GM23248 (cell line): Measurements from ENCODE around the gene PTPRF. TPM values are rescaled to one million over a fixed set of nuclear protein-coding genes. Genes with fewer than 3 reads are reported as not detected.
A peak's percentile ranks its signal among the peaks of the same experiment; 100 is the strongest.

Experiments used
- DNase-seq: peaks from one replicate; pipeline ENCODE4 v3.0.0-alpha.2; 2015
- H2AFZ ChIP-seq: fragments of 200-600 bp; sonication (generic); 2 replicates; pipeline ENCODE4 v1.6.1; 2016; ENCODE audit warnings: antibody characterized with exemption
- H3F3A ChIP-seq: fragments of 200-600 bp; sonication (generic); 2 replicates; pipeline ENCODE4 v1.6.1; 2016; ENCODE audit warnings: mild to moderate bottlenecking, antibody characterized with exemption, mixed run types; ENCODE audit not compliant: insufficient read depth
- H3K27ac ChIP-seq: fragments of 200-600 bp; sonication (generic); 2 replicates; pipeline ENCODE4 v1.5.1; 2016; ENCODE audit warnings: mild to moderate bottlenecking
- H3K27me3 ChIP-seq: fragments of 200-600 bp; sonication (generic); replicated peaks from 2 replicates; pipeline ENCODE4 v1.6.1; 2016; ENCODE audit warnings: mild to moderate bottlenecking; ENCODE audit not compliant: insufficient read depth
- H3K36me3 ChIP-seq: fragments of 200-600 bp; sonication (generic); 2 replicates; pipeline ENCODE4 v1.6.1; 2016; ENCODE audit warnings: low read depth, mild to moderate bottlenecking
- H3K4me1 ChIP-seq: fragments of 200-600 bp; sonication (generic); 2 replicates; pipeline ENCODE4 v1.6.1; 2016; ENCODE audit warnings: mild to moderate bottlenecking; ENCODE audit not compliant: insufficient read depth
- H3K4me2 ChIP-seq: fragments of 200-600 bp; sonication (generic); one replicate; pipeline ENCODE4 v1.6.1; 2016; ENCODE audit warnings: mild to moderate bottlenecking; ENCODE audit not compliant: unreplicated experiment
- H3K4me3 ChIP-seq: fragments of 200-600 bp; sonication (generic); 2 replicates; pipeline ENCODE4 v1.5.1; 2016; ENCODE audit warnings: mild to moderate bottlenecking
- H3K79me2 ChIP-seq: fragments of 200-600 bp; sonication (generic); 2 replicates; pipeline ENCODE4 v1.6.1; 2016; ENCODE audit warnings: mild to moderate bottlenecking; ENCODE audit not compliant: insufficient read depth
- H3K9ac ChIP-seq: fragments of 200-600 bp; sonication (generic); 2 replicates; pipeline ENCODE4 v1.6.1; 2016; ENCODE audit warnings: mild to moderate bottlenecking
- H3K9me2 ChIP-seq: fragments of 200-600 bp; sonication (generic); 2 replicates; pipeline ENCODE4 v1.6.1; 2016; ENCODE audit warnings: mixed run types, mild to moderate bottlenecking, moderate library complexity; ENCODE audit not compliant: insufficient read depth
- H3K9me3 ChIP-seq: fragments of 200-600 bp; sonication (generic); one replicate; pipeline ENCODE4 v1.6.1; 2017; ENCODE audit warnings: low read depth
- H4K20me1 ChIP-seq: fragments of 200-600 bp; sonication (generic); 2 replicates; pipeline ENCODE4 v1.6.0; 2016; ENCODE audit not compliant: insufficient read depth
- EZH2 ChIP-seq: fragments of 200-600 bp; sonication (generic); IDR thresholded peaks from 2 replicates; pipeline ENCODE4 v1.6.1; 2018; ENCODE audit warnings: antibody characterized with exemption, mild to moderate bottlenecking; ENCODE audit not compliant: insufficient read depth, poor library complexity, severe bottlenecking
- EZH2phosphoT487 ChIP-seq: fragments of 200-600 bp; sonication (generic); IDR thresholded peaks from 2 replicates; pipeline ENCODE4 v1.6.1; 2018; ENCODE audit warnings: antibody characterized with exemption, moderate library complexity, mild to moderate bottlenecking, low read depth; ENCODE audit not compliant: insufficient read depth
- WGBS, 2 experiments: methylation state at CpG; one replicate each; pipeline ENCODE4 v1.1.6; 2015 to 2017; ENCODE audit warnings: low lambda C conversion rate in 2 of 2, low coverage in 1 of 2; ENCODE audit errors: missing lambda C conversion rate in 2 of 2; 5-methylcytosine and 5-hydroxymethylcytosine counted together
- in situ Hi-C: fragments of 300-500 bp; cut with MboI; formaldehyde crosslinking; loops from 2 replicates; pipeline ENCODE4 v1.15.0; 2020
- polyA plus RNA-seq: library from polyadenylated mRNA; unstranded; fragments of >200 nt; fragmentation: Nextera tagmentation; extraction: Ambion mirVana; gene quantifications from 2 replicates; pipeline ENCODE4 v1.2.1, GENCODE V29; 2016
- total RNA-seq: library from RNA; depleted of rRNA; stranded (reverse); fragments of >200 nt; shearing (Covaris generic); gene quantifications from 2 replicates; pipeline ENCODE4 v1.2.3, GENCODE V29; 2014

Gene PTPRF
- total and polyA plus RNA-seq, 2 experiments from 2014 or later: 14.0 to 15.0 TPM

GRCh38 chr1:43582162-43582566 lies 51.5 kb downstream of the PTPRF start:
- no peak overlapping the region for H2AFZ ChIP-seq
- no peaks in the 10 kb centered on the region for H3K36me3 ChIP-seq
- no peaks in the 10 kb centered on the region for H4K20me1 ChIP-seq
- no peak overlapping the region for H3K4me3 ChIP-seq
- no peaks in the 10 kb centered on the region for H3K27me3 ChIP-seq
- WGBS, 2 experiments: 40 to 47% methylated on average over 5 of the region's 5 CpGs
- no peaks in the 10 kb centered on the region for H3K9me2 ChIP-seq
- in situ Hi-C loops: no loop called here
- H3F3A ChIP-seq: no peaks in the 10 kb centered on the region
- no peaks in the 10 kb centered on the region for H3K79me2 ChIP-seq
- TF ChIP-seq EZH2phosphoT487 (no peak), EZH2 (no peak)
- H3K4me2 ChIP-seq: no peak overlapping the region
- no peaks in the 10 kb centered on the region for H3K9me3 ChIP-seq
- H3K9ac ChIP-seq: no peak overlapping the region
- H3K4me1 ChIP-seq: peaks cover 3% of the 10 kb centered on the region
- H3K27ac ChIP-seq: no peak overlapping the region
- peak; percentile 97 for DNase-seq

- H3K9ac ChIP-seq: no peak overlapping the region
- H2AFZ ChIP-seq: no peak overlapping the region
- H4K20me1 ChIP-seq: no peaks in the 10 kb centered on the region
- no peaks in the 10 kb centered on the region for H3K9me3 ChIP-seq
- TF ChIP-seq EZH2phosphoT487: no peak
- no peak for TF ChIP-seq EZH2
- in situ Hi-C loops: no loop called here
- H3K4me3 ChIP-seq: no peak overlapping the region
- H3K79me2 ChIP-seq: no peaks in the 10 kb centered on the region
- H3K27me3 ChIP-seq: no peaks in the 10 kb centered on the region
- no peaks in the 10 kb centered on the region for H3K9me2 ChIP-seq
- WGBS, 2 experiments: 93 to 98% methylated on average over 13 of the region's 13 CpGs
- no peaks in the 10 kb centered on the region for H3K36me3 ChIP-seq
- H3K27ac ChIP-seq: no peak overlapping the region
- H3K4me2 ChIP-seq: no peak overlapping the region
- no peaks in the 10 kb centered on the region for H3F3A ChIP-seq
- DNase-seq: no peak
- H3K4me1 ChIP-seq: peaks cover 12% of the 10 kb centered on the region
Observed at GRCh38 chr1:43583058-43583457, 52.4 kb downstream of the PTPRF start.

GRCh38 chr1:43584204-43584603 lies 53.5 kb downstream of the PTPRF start:
- Histone ChIP-seq H3K4me3 (no peak overlapping the region), H3K79me2 (no peaks in the 10 kb centered on the region), H3K4me2 (no peak overlapping the region), H3K9ac (no peak overlapping the region), H3F3A (no peaks in the 10 kb centered on the region), H3K9me2 (no peaks in the 10 kb centered on the region), H3K36me3 (no peaks in the 10 kb centered on the region), H4K20me1 (no peaks in the 10 kb centered on the region), H3K4me1 (peaks cover 14% of the 10 kb centered on the region), H2AFZ (no peak overlapping the region), H3K27me3 (no peaks in the 10 kb centered on the region), H3K9me3 (no peaks in the 10 kb centered on the region), H3K27ac (no peak overlapping the region)
- no peak for TF ChIP-seq EZH2phosphoT487
- TF ChIP-seq EZH2: no peak
- DNase-seq: no peak
- in situ Hi-C loops: no loop called here
- 84 to 87% methylated on average over 7 to 8 of the region's 8 CpGs for WGBS, 2 experiments

DNA sequence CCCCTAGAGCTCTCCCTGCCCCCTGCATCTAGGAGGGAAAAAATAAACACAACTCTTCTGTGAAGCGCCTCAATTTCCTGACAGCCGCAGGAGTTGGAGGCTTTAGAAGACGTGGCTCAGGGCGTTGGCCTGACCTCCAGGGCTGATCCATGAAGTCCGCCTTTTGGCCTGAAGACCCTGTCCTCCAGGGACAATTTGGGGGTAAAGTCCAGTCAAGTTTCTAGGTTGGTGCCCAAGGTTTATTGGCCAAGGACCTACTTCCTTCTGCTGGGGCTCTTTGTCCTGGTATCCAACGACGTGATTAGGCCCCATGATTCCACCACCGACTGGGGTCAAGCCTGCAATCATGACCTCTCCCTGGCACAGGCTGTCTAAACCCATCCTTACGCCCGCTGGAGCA lies 54.9 kb downstream of the PTPRF start:
- H3K9me3 ChIP-seq: no peaks in the 10 kb centered on the region
- H3K4me2 ChIP-seq: no peak overlapping the region
- in situ Hi-C loops: no loop called here
- H3K27me3 ChIP-seq: no peaks in the 10 kb centered on the region
- no peak for DNase-seq
- no peak overlapping the region for H2AFZ ChIP-seq
- no peak for TF ChIP-seq EZH2phosphoT487
- no peak for TF ChIP-seq EZH2
- no peak overlapping the region for H3K4me3 ChIP-seq
- no peaks in the 10 kb centered on the region for H3F3A ChIP-seq
- no peaks in the 10 kb centered on the region for H3K36me3 ChIP-seq
- WGBS, 2 experiments: 95 to 97% methylated on average over 10 of the region's 10 CpGs
- no peak overlapping the region for H3K9ac ChIP-seq
- H3K4me1 ChIP-seq: peaks cover 14% of the 10 kb centered on the region
- no peak overlapping the region for H3K27ac ChIP-seq
- no peaks in the 10 kb centered on the region for H4K20me1 ChIP-seq
- H3K79me2 ChIP-seq: no peaks in the 10 kb centered on the region
- H3K9me2 ChIP-seq: no peaks in the 10 kb centered on the region

DNA sequence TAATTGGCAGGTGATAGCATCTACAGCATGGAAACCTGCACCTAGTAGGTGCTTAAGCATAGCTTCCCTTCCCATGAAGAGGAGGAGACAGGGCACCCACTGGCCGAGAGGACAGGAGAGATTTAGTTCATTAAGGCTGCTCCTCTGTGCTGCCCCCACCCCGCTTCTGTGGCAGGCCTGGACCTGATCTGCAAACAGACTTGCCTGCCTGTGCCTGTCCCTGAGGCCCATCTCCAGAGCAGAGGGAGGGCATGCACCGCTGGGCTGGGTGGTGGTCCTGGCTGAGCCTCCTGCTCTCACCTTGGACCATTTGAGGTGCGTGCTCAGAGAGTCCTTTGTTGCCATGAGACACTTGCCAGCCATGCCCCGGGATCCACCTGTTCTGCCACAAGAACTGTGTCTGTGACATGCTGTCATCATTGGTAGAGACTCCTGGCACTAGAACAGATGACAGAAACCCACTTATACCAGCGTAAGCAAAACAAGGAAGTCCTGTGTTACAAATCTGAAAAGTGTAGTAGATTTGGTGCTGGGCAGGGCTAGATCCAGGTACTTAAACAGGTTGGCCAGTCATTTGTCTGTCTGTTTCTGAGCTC lies 55.6 kb downstream of the PTPRF start:
- H3K27ac ChIP-seq: no peak overlapping the region
- no peaks in the 10 kb centered on the region for H3F3A ChIP-seq
- no peak for DNase-seq
- no peaks in the 10 kb centered on the region for H3K9me2 ChIP-seq
- no peaks in the 10 kb centered on the region for H3K9me3 ChIP-seq
- no peak overlapping the region for H3K4me3 ChIP-seq
- TF ChIP-seq EZH2phosphoT487: no peak
- TF ChIP-seq EZH2: no peak
- H3K27me3 ChIP-seq: no peaks in the 10 kb centered on the region
- in situ Hi-C loops: no loop called here
- H3K79me2 ChIP-seq: no peaks in the 10 kb centered on the region
- no peak overlapping the region for H2AFZ ChIP-seq
- no peaks in the 10 kb centered on the region for H4K20me1 ChIP-seq
- WGBS, 2 experiments: 82 to 93% methylated on average over 5 to 6 of the region's 6 CpGs
- no peak overlapping the region for H3K4me2 ChIP-seq
- H3K4me1 ChIP-seq: peaks cover 14% of the 10 kb centered on the region
- H3K9ac ChIP-seq: no peak overlapping the region
- H3K36me3 ChIP-seq: no peaks in the 10 kb centered on the region
